Fibroblast of skin of abdomen (primary cell): ENCODE results near the gene ASPSCR1.
"Not testable (repeated sequence)": the region's sequence is repeated elsewhere in the genome, so short reads cannot be mapped to it uniquely, and the experiment has no call there.

Source experiments
- DNase-seq: peaks from one replicate; pipeline ENCODE4 v3.0.0-alpha.2; 2013

Gene ASPSCR1

GRCh38 chr17:82025401-82026107, 48.1 kb downstream of the ASPSCR1 start:
- no peak for DNase-seq

GRCh38 chr17:82028246-82028645, 50.8 kb downstream of the ASPSCR1 start:
- no peak for DNase-seq

GRCh38 chr17:82028966-82029365, 51.5 kb downstream of the ASPSCR1 start:
- no peak for DNase-seq

- no peak for DNase-seq
These were observed 52.0 kb downstream of the ASPSCR1 start for GRCh38 chr17:82029391-82029790.

GRCh38 chr17:82029990-82030469, 52.6 kb downstream of the ASPSCR1 start:
- DNase-seq = no peak

- DNase-seq = peak; percentile 75
These were observed 53.3 kb downstream of the ASPSCR1 start for GRCh38 chr17:82030470-82031302.

- peak; percentile 28 for DNase-seq
These were observed 54.0 kb downstream of the ASPSCR1 start, which contains the start of gene RAC3 for GRCh38 chr17:82031303-82031884. Gene RAC3, plus strand, starts transcription at chr17:82031678. Its CDS starts 84 bp downstream, at chr17:82031762.

- no peak for DNase-seq
These were observed 54.6 kb downstream of the ASPSCR1 start for GRCh38 chr17:82031885-82032627.

GRCh38 chr17:82033359-82034085, 56.1 kb downstream of the ASPSCR1 start:
- no peak for DNase-seq

GRCh38 chr17:82034371-82035011, 57.1 kb downstream of the ASPSCR1 start:
- no peak for DNase-seq

GRCh38 chr17:82035488-82035887, 58.1 kb downstream of the ASPSCR1 start:
- no peak for DNase-seq

- DNase-seq = no peak
These were observed 58.7 kb downstream of the ASPSCR1 start for GRCh38 chr17:82035956-82036633.

GRCh38 chr17:82036634-82037091, 59.2 kb downstream of the ASPSCR1 start:
- no peak for DNase-seq

- DNase-seq = peak; percentile 95
These were observed 59.9 kb downstream of the ASPSCR1 start, which contains the start of gene DCXR for GRCh38 chr17:82037092-82037888. Gene DCXR, minus strand, starts transcription at chr17:82037697. Its CDS starts 15 bp downstream, at chr17:82037682.

- DNase-seq = no peak
These were observed 60.4 kb downstream of the ASPSCR1 start for GRCh38 chr17:82037889-82038195.

GRCh38 chr17:82038796-82039409, 61.5 kb downstream of the ASPSCR1 start:
- not testable (repeated sequence) for DNase-seq

GRCh38 chr17:82039695-82040299, 62.4 kb downstream of the ASPSCR1 start:
- no peak for DNase-seq

- DNase-seq = no peak
These were observed 63.9 kb downstream of the ASPSCR1 start for GRCh38 chr17:82041144-82041814.
